Astrocyte of the spinal cord (primary cell): ENCODE measurements around the gene SLC26A6.
A peak's percentile ranks its signal among the peaks of the same experiment; 100 is the strongest.

Experiments
- DNase-seq: peaks from one replicate; pipeline ENCODE4 v3.0.0; 2011; ENCODE audit warnings: low read depth, low spot score
- H3K4me3 ChIP-seq: 2 replicates; pipeline ENCODE4 v1.5.1; 2011; ENCODE audit warnings: low read depth, mild to moderate bottlenecking, low read length, moderate library complexity
- CTCF ChIP-seq: IDR thresholded peaks from 2 replicates; pipeline ENCODE4 v1.5.1; 2012; ENCODE audit warnings: low read depth, mild to moderate bottlenecking, low read length, inconsistent platforms
- in situ Hi-C: cut with HindIII; loops from 2 replicates; pipeline ENCODE4 v1.10.0; 2017; ENCODE audit warnings: low sequenced_read_pairs

The SLC26A6 gene

GRCh38 chr3:48664929-48665328 is 29.7 kb upstream of the SLC26A6 start:
- in situ Hi-C loops: no loop called here
- no peak overlapping the region for H3K4me3 ChIP-seq
- no peak for TF ChIP-seq CTCF
- no peak for DNase-seq

- TF ChIP-seq CTCF: no peak
- in situ Hi-C loops: no loop called here
- peak overlapping the region; percentile 57 for H3K4me3 ChIP-seq
- no peak for DNase-seq
These were observed 29.0 kb upstream of the SLC26A6 start for GRCh38 chr3:48664313-48664644.

- in situ Hi-C loops: no loop called here
- peak; percentile 85 for TF ChIP-seq CTCF
- peak overlapping the region; percentile 57 for H3K4me3 ChIP-seq
- DNase-seq: peak; percentile 97
These were observed 28.4 kb upstream of the SLC26A6 start for GRCh38 chr3:48663489-48664312.

GRCh38 chr3:48662753-48663488 is 27.7 kb upstream of the SLC26A6 start, which contains the start of gene CELSR3:
Gene CELSR3, minus strand, starts transcription at chr3:48662886. Its CDS starts 252 bp downstream, at chr3:48662634.
- peak within 1 kb of the TSS; percentile 57 for H3K4me3 ChIP-seq
- in situ Hi-C loops: no loop called here
- no peak for TF ChIP-seq CTCF
- peak; percentile 86 for DNase-seq

- in situ Hi-C loops: no loop called here
- no peak for DNase-seq
- H3K4me3 ChIP-seq: no peak overlapping the region
- no peak for TF ChIP-seq CTCF
These were observed 27.0 kb upstream of the SLC26A6 start for GRCh38 chr3:48662145-48662752.

- peak overlapping the region; percentile 31 for H3K4me3 ChIP-seq
- in situ Hi-C loops: no loop called here
- no peak for TF ChIP-seq CTCF
- DNase-seq: peak; percentile 44
These were observed 26.4 kb upstream of the SLC26A6 start for GRCh38 chr3:48661501-48662144.
